PFSK-1 (cell line): ENCODE measurements around the gene RAD51B.

Source experiments
- FOXP2 ChIP-seq: optimal IDR thresholded peaks from 2 replicates; pipeline ENCODE3; 2011; ENCODE audit warnings: borderline replicate concordance, control low read depth, inconsistent platforms; ENCODE audit not compliant: insufficient read depth; ENCODE audit errors: extremely low read length, extremely low read depth
- POLR2AphosphoS5 ChIP-seq: IDR thresholded peaks from 2 replicates; pipeline ENCODE4 v1.6.1; 2012; ENCODE audit warnings: low read depth, mild to moderate bottlenecking, control low read depth, low read length, moderate library complexity
- REST ChIP-seq, 2 experiments: IDR thresholded peaks; 2 replicates each; pipeline versions ENCODE4 v1.6.1 to v1.8.0; 2011 to 2012; ENCODE audit warnings: low read depth in 2 of 2, low read length in 2 of 2, control low read depth in 1 of 2, inconsistent platforms in 1 of 2, mild to moderate bottlenecking in 1 of 2, moderate library complexity in 1 of 2; ENCODE audit not compliant: insufficient read depth in 1 of 2
- SIN3A ChIP-seq: IDR thresholded peaks from 2 replicates; pipeline ENCODE4 v1.6.1; 2012; ENCODE audit warnings: mild to moderate bottlenecking, low read length, moderate library complexity, borderline replicate concordance; ENCODE audit not compliant: insufficient read depth
- TAF1 ChIP-seq: IDR thresholded peaks from 2 replicates; pipeline ENCODE4 v1.6.1; 2012; ENCODE audit warnings: low read length, control low read depth, borderline replicate concordance; ENCODE audit not compliant: insufficient read depth

GRCh38 chr14:67952786-67953185, 133.2 kb downstream of the RAD51B start:
- no peak for TF ChIP-seq REST (IDR thresholded peaks at IDR 0.05; ENCODE audit: insufficient read depth in 1 of 2, low read depth in 2 of 2, low read length in 2 of 2)
- no peak for TF ChIP-seq SIN3A
- TF ChIP-seq POLR2AphosphoS5, result no peak
- TF ChIP-seq TAF1, result no peak
- no peak for TF ChIP-seq FOXP2
